ENCODE measurements around the gene MUC5B. TPM values are rescaled to one million over a fixed set of nuclear protein-coding genes. Genes with fewer than 3 reads are reported as not detected.

The MUC5B gene
- total RNA-seq, 1 donor from 2014 or later: not detected

DNA sequence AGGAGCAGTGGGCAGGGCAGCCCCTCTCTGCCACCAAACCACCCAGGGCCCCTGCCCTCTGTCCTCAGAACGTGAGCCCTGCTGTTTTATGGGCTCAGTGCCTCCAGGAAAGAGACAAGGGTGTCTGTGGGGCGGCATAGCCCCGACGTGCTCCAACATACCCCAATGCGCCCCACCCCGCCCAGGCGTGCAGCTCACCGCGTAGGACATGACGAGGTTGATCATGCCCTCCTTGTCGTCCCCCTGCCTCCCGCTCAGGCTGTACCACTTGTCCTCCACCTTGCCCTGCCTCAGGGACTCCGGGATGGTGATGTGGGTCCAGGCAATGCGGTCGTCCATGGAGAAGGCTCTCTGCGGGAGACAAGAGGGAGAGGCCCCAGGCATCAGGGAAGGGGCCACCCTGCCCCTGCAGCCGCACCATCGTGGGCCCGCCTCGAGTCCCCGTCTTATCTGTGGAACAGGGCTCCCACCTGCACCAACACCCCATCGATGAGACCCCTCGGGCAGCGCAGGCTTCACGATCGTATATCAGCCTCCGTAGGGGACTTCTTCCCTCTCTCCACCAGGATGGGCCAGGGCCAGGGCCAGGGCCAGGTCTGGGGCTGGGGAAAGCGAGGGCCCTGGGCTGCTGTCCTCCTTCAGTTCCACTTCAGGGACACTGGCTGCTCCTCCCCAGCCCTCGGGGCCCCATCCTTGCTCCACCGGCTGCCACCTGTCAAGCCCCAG, 65.7 kb downstream of the MUC5B start:
- DNase-seq (ENCODE audit: low read depth): no peak

GRCh38 chr11:1289211-1289935, 66.5 kb downstream of the MUC5B start:
- FAIRE-seq (no peak), DNase-seq (ENCODE audit: low read depth) (no peak)
- no peak for TF ChIP-seq CTCF (IDR thresholded peaks at IDR 0.05; ENCODE audit: insufficient read depth, low read length, severe bottlenecking)
- Histone ChIP-seq H3K4me3 (ENCODE audit: low read depth, low read length) (no peak overlapping the region), H3K36me3 (ENCODE audit: control insufficient read depth, insufficient read depth, low read length) (peaks cover 61% of the 10 kb centered on the region), H3K27me3 (ENCODE audit: control insufficient read depth, insufficient read depth, low read length) (no peaks in the 10 kb centered on the region)

More for the DNA sequence above, 65.7 kb downstream of the MUC5B start:
- H3K27me3 ChIP-seq (ENCODE audit: control insufficient read depth, insufficient read depth, low read length): no peaks in the 10 kb centered on the region
- TF ChIP-seq CTCF (IDR thresholded peaks at IDR 0.05; ENCODE audit: insufficient read depth, low read length, severe bottlenecking): no peak
- H3K36me3 ChIP-seq (ENCODE audit: control insufficient read depth, insufficient read depth, low read length): peaks cover 59% of the 10 kb centered on the region
- no peak for FAIRE-seq
- no peak overlapping the region for H3K4me3 ChIP-seq (ENCODE audit: low read depth, low read length)

DNA sequence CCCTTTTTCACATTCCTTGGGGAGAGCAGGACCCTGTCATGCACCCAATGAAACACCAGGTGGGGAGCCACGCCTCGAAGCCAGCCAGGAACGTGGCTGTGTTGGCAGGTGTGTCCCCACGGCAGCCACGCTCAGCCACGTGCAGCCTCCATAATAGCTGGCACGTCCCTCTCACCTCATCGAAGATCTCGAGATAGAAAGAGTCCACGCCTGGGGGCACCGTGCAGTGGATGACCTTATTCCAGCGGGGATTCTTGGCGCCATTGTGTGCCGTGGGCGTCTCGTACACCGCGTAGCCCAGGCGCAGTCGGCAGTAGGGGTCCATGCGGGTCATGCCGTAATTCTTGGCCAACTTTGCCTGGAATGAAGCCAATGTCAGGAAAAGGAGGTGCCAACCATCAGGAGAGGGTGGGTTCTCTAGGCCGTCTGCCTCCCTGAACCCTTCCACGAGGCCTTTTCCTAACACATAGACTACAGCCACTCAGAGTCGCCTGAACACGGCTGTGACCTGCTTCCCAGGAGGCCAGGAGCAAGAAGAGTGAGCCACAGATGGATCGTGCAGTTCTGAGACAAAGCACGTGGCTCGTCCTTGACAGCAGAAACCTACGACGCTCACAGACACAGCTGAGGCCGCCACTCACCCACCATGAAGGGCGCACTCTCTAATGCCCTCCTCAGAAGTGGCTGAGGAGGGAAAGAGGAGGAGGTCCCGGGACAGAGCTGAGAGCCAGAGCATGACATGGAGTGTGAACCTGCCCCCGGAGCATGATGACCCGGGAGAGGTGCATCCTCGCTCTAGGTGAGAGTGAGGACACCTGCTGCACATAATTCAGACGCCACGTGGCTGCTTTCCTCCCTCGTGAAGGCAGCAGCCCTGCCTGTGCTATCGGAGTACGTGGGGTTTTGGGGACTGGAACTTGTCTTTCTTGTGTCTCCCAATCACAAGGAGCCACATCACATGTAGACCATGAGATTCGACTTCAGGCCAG, 67.5 kb downstream of the MUC5B start:
- no peak for FAIRE-seq
- Histone ChIP-seq H3K27me3 (ENCODE audit: control insufficient read depth, insufficient read depth, low read length) (no peaks in the 10 kb centered on the region), H3K4me3 (ENCODE audit: low read depth, low read length) (no peak overlapping the region), H3K36me3 (ENCODE audit: control insufficient read depth, insufficient read depth, low read length) (peaks cover 60% of the 10 kb centered on the region)
- DNase-seq (ENCODE audit: low read depth): no peak
- no peak for TF ChIP-seq CTCF (IDR thresholded peaks at IDR 0.05; ENCODE audit: insufficient read depth, low read length, severe bottlenecking)

- TF ChIP-seq CTCF (IDR thresholded peaks at IDR 0.05; ENCODE audit: insufficient read depth, low read length, severe bottlenecking): no peak
- no peak overlapping the region for H3K4me3 ChIP-seq (ENCODE audit: low read depth, low read length)
- H3K27me3 ChIP-seq (ENCODE audit: control insufficient read depth, insufficient read depth, low read length): no peaks in the 10 kb centered on the region
- no peak for FAIRE-seq
- peaks cover 57% of the 10 kb centered on the region for H3K36me3 ChIP-seq (ENCODE audit: control insufficient read depth, insufficient read depth, low read length)
- no peak for DNase-seq (ENCODE audit: low read depth)
These were observed 68.6 kb downstream of the MUC5B start for GRCh38 chr11:1291295-1292017.

- FAIRE-seq: no peak
- Histone ChIP-seq H3K4me3 (ENCODE audit: low read depth, low read length) (no peak overlapping the region), H3K36me3 (ENCODE audit: control insufficient read depth, insufficient read depth, low read length) (peaks cover 53% of the 10 kb centered on the region), H3K27me3 (ENCODE audit: control insufficient read depth, insufficient read depth, low read length) (no peaks in the 10 kb centered on the region)
- no peak for DNase-seq (ENCODE audit: low read depth)
- TF ChIP-seq CTCF (IDR thresholded peaks at IDR 0.05; ENCODE audit: insufficient read depth, low read length, severe bottlenecking): no peak
These were observed 69.3 kb downstream of the MUC5B start for GRCh38 chr11:1292018-1292643.
